GM10847 (cell line): Measurements from ENCODE around the gene MSL3.

ENCODE experiments used
- POLR2A ChIP-seq: IDR thresholded peaks from 2 replicates; pipeline ENCODE4 v1.6.1; 2011; ENCODE audit not compliant: insufficient read length; ENCODE audit errors: extremely low read depth

Gene MSL3, protein sequence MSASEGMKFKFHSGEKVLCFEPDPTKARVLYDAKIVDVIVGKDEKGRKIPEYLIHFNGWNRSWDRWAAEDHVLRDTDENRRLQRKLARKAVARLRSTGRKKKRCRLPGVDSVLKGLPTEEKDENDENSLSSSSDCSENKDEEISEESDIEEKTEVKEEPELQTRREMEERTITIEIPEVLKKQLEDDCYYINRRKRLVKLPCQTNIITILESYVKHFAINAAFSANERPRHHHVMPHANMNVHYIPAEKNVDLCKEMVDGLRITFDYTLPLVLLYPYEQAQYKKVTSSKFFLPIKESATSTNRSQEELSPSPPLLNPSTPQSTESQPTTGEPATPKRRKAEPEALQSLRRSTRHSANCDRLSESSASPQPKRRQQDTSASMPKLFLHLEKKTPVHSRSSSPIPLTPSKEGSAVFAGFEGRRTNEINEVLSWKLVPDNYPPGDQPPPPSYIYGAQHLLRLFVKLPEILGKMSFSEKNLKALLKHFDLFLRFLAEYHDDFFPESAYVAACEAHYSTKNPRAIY

DNA sequence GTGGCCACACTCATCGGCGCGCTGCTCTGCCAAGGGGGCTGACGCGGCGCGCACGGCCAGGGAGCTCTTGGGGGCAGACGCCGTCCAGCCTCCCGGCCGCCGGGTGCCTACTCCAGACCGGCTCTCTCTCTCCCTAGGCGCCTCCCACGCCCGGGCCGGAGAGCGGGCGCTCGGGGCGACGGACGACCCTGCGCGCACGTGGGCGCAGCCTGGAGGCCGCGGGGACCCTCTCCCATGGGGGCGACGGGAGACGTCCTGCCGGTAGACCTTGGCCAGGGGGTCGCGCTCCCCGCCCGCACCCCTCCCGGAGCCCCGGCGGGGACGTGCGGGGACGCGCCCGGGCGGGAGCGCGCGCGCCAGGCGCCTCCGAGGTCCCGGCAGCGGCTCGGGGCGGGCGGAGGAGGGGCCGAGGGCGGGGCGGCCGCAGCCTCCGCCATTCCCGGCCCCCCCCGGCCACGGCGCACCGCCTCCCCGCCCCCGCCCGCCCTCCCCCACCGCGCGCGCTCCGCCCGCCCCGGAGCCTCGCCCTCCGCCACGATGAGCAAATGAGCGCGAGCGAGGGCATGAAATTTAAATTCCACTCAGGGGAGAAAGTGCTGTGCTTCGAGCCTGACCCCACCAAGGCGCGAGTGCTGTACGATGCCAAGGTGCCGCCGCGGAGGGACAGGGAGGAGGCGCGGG lies at the start of gene MSL3:
Gene MSL3 (plus strand): TSS at position 519 of the 681 bp plus-strand sequence. CDS start 27 bp downstream, at position 546.
- peak; percentile 22 for TF ChIP-seq POLR2A

- no peak for TF ChIP-seq POLR2A
Measured at GRCh38 chrX:11722304-11722703, 35.7 kb upstream of the MSL3 start.

GRCh38 chrX:11724122-11725017 lies 33.7 kb upstream of the MSL3 start:
- TF ChIP-seq POLR2A = no peak

DNA sequence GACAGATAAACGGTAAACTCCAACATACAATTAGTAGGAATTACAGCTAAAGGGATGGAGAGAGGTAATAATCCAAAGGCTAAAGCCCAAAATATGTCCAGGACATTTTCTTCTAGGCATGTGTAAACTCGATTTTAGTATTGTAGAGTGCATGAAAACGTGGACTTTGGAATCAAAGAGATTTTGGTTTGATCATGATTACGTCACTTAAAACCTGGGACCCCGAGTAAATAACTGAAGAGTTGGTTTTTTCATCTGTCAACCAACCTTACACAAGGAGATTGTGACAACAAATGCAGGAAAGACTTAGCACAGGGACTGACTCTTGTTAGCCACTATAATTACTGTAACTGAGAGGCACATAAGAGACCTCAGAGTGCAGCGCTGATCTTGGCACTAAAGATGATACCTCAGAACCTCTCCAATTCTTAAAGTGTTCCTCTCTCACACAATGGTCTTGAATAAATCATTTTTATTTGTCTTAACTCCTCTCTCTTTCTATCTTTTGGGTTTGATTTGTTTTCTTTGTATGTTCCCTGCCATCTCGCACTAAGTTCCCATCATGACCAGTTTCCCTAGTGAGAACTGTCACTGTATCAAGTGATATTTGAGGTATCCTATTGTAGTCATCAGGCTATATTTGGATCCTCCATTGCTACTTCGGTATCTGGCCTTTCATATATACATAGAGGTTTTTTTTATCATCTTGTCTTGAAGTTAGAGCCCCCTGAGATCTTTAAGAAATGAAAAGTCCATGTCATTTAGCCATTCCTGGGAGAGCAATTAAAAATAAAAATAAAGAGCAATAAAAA lies 32.2 kb upstream of the MSL3 start:
- TF ChIP-seq POLR2A = no peak

GRCh38 chrX:11728556-11728955 lies 29.5 kb upstream of the MSL3 start:
- TF ChIP-seq POLR2A = no peak

DNA sequence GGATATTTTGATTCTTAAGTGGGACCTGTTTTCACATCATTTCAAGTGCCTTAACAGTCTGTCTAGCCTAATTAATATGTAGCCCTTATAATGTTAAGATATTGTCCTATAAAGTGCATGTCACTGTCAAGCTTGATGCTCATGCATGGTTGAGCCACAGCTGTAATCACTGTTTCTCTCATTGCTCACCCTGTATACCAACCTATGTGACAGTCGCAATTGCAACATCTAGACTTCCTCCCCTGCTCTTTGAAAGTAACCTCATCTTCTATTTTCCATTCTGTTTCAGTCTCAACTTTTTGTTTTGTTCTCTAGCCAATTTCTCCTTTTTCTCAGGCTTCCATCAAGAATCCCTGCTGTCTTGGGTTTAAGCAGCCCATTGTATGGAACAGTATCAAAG lies 24.4 kb upstream of the MSL3 start:
- TF ChIP-seq POLR2A = no peak

DNA sequence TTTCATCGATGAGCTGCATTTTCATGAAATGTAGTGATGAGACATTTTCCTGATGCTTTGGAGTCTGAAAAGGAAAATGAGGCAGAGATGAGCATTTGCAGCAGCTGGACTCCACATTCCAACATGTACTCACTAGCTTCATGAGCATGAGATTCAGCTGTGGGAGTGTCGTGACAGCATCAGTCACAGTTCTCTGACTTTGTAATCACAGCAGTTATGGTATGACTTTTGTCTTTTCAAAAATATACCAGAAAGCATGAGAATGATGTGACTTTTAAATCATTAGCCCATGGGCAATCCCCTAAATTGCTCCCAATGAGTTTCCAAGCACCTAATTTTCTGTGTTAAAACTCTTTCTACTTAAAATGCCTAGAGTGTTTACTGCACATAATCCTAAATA lies 18.3 kb upstream of the MSL3 start:
- TF ChIP-seq POLR2A = no peak

- TF ChIP-seq POLR2A = no peak
Measured at GRCh38 chrX:11740794-11741193, 17.2 kb upstream of the MSL3 start.

DNA sequence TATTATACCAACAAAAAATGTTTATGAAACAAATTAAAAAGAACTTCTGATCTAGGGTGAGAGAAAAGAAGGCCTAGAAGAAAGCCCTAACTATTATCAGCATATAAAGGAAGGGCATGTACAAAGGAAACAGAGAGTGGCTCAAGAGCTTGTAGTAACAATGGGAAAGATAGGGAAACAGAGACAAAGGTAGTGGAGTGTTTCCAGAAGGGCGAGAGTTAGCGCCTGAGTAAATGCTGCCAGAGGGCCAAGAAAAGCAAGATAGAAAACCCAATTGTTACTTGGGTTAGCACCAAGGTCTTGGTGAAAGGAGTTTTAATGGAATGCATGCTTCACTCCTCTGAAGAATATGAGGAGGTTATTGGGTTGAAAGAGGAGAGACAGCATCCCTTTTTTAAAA lies 16.5 kb upstream of the MSL3 start:
- TF ChIP-seq POLR2A = no peak

GRCh38 chrX:11745881-11746280 lies 12.2 kb upstream of the MSL3 start:
- no peak for TF ChIP-seq POLR2A

DNA sequence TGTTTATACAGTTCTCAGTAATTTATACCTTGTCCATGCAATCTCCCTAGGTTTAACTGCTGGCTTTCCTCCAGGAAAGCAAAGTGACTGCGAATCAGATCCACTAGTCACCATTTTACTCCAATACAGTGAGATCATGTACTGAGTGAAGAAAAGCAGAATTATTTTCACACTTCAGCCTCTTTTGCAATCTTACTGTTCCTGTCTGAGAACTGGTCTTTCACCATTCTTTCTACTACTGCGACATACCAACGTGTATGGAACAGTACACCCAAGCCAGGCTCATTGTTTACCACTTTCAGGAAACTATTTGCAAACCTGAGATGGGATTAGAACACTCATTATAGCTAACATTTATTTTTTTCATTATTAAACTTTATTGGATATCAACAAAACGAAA lies 8.0 kb upstream of the MSL3 start:
- TF ChIP-seq POLR2A = no peak

- no peak for TF ChIP-seq POLR2A
Measured at GRCh38 chrX:11750694-11751093, 7.3 kb upstream of the MSL3 start.

DNA sequence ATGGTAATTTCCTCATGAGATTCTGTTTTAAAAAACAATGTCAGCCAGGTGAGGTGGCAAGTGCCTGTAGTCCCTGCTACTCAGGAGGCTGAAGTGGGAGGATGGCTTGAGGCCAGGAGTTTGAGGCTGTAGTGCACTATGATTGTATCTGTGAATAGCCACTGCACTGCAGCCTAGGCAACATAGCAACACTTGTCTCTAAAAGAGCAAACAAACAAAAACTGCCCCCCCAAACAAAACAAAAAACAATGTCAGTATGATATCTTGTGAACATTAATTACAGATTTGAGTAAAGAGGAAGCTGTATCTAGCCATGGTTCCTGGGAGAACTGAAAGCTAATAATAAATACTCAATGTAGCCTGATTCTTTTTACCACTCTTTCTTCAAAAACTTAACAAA lies 6.8 kb upstream of the MSL3 start:
- no peak for TF ChIP-seq POLR2A

DNA sequence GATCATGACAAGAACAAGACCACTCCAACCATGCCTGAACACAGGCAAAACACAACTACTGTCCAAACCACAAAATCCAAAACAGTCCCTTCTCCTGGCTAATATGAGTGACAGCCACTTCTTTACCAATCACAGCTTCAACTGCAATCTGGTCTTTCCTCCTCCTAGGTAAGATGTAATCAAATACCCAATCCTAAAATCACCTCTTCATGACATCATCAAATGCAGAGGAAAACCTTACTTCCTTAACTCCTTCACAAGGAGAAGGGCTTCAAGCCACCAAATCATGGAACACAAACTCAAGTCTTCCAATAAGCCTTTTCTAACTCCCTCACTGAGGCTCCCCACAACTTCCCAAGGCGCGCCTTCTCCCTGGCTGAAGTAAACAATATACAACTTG lies 4.4 kb upstream of the MSL3 start:
- TF ChIP-seq POLR2A = no peak

DNA sequence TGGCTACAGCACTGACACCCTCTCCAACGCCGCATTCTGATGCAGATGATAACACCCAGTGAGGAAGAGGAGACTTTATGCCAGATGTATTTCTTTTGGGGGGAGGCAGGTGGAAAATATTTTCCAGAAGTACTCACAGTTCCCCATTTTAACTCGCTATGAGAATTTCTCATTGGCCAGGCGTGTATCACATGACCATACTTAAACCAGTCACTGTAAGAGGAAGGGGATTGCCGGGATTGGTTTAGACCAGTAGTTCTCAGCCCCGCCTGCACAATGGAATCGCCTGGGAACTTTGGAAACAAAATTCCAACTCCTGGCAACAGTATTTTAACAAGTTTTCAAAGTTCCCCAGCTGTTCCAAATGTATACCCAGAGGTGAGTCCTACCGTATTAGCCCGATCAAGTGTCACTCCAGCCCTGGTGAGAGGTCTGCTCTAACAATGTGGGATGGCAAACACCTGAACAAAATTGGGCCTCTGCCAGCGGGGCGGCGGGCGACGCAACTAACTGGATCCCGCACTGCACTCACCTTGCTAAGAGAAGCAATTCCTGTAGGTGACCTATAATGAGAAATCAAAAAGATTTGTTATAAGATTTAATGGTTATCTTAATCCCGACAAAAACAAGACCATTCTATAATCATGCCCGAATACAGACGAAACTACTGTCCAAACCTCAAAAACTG lies 2.9 kb upstream of the MSL3 start:
- no peak for TF ChIP-seq POLR2A

- no peak for TF ChIP-seq POLR2A
Measured at GRCh38 chrX:11755724-11756123, 2.3 kb upstream of the MSL3 start.
